ENCODE measurements around the gene TGM5. TPM values are rescaled to one million over a fixed set of nuclear protein-coding genes. Genes with fewer than 3 reads are reported as not detected.

TGM5 gene
- total RNA-seq, 5 donors from 2014 or later (not counting 1 experiment from before 2014, with no cell fraction given), result not detected

DNA sequence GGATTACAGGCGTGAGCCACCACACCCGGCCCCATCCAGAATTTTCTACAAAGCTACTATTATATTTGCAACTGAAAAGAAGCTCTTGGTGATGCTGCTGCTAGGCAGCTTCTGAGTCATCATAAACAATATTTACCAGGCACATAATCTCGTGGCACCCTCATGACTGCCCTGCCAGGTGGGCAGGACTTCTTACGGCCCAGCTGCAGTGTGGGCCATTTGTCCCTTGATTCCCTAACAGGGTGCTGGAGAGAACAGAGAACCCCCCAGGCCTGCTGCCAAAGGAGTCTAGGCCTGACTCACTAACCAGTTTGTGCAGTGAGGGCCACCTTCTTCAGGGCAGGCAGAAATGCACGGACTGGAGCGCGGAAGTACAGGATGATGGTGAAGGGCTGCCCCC lies 50.8 kb downstream of the TGM5 start:
- WGBS (ENCODE audit: insufficient coverage), result 80% methylated on average over 4 of the region's 7 CpGs
- no peak overlapping the region for H3K27ac Mint-ChIP-seq
- POLR2A ChIA-PET, result no interaction called here
- H3K9me3 Mint-ChIP-seq, result no peaks in the 10 kb centered on the region
- no peaks in the 10 kb centered on the region for H3K9me3 ChIP-seq
- H3K4me1 Mint-ChIP-seq, result no peaks in the 10 kb centered on the region
- H3K27me3 Mint-ChIP-seq, result peaks cover 3 to 4% of the 10 kb centered on the region in 2 donors
- DNase-seq (no peak), ATAC-seq (replicated peaks in 1 of 4) (no peak)
- no peaks in the 10 kb centered on the region for H3K36me3 Mint-ChIP-seq
- no peaks in the 10 kb centered on the region for H3K4me1 ChIP-seq (ENCODE audit: control insufficient read depth in 1 of 2, extremely low read depth in 1 of 2, insufficient read depth in 2 of 2, low read length in 2 of 2)
- no peak overlapping the region for H3K27ac ChIP-seq (ENCODE audit: low read length)
- CTCF ChIA-PET, result interaction anchor here in 1 of 2 donors (0.8 kb wide), 1 partner anchor 10 kb away, joined by 4 read pairs; no protein-coding TSS in a partner anchor
- no peak overlapping the region for H3K4me3 Mint-ChIP-seq
- H3K27me3 ChIP-seq (replicated peaks in 1 of 2; ENCODE audit: control insufficient read depth in 2 of 2, extremely low read depth in 1 of 2, insufficient read depth in 2 of 2, low read length in 1 of 2), result peaks cover 0 to 19% of the 10 kb centered on the region in 2 experiments
- no peak overlapping the region for H3K4me3 ChIP-seq (ENCODE audit: control insufficient read depth in 1 of 2, extremely low read depth in 1 of 2, low read length in 1 of 2)
- no peaks in the 10 kb centered on the region for H3K36me3 ChIP-seq (ENCODE audit: control insufficient read depth in 2 of 2, extremely low read depth in 1 of 2, insufficient read depth in 1 of 2, low read length in 1 of 2)

DNA sequence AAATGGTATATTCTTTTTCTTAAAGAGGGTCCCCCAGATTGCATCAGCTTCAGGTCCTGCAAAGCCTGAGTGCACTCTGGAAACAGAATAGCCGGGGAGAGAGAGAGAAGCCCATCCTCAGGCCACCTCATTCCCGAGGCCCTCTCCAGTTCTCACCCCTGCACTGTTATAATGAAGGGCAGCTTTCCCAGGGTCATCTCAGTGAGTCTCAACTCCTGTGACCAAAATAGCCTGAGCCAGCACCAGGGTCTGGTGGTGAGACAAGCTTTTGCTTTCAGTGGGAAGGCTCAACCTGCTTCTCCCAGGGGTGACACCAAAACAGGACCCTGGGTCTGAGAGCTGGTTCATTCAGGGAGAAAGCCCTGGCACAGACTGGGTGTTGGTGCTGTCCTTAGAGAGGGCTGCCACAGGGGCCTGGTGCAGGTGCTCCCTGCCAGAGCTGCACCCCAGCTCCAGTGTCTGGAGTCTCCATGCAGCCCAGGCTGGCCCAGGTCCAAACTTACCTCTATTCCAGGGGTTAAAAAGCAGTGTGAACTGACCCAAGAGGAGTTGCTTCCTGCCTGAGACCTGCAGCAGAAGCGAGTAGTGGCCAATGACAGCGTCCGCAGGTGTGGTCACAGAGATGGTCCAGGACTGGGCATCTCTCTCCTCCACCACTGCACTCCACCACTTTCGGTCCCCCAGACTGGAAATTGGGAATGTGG lies 52.0 kb downstream of the TGM5 start:
- CTCF ChIA-PET, result interaction anchor here in 1 of 2 donors (1.9 kb wide), 1 partner anchor 11 kb away, joined by 4 read pairs; no protein-coding TSS in a partner anchor

DNA sequence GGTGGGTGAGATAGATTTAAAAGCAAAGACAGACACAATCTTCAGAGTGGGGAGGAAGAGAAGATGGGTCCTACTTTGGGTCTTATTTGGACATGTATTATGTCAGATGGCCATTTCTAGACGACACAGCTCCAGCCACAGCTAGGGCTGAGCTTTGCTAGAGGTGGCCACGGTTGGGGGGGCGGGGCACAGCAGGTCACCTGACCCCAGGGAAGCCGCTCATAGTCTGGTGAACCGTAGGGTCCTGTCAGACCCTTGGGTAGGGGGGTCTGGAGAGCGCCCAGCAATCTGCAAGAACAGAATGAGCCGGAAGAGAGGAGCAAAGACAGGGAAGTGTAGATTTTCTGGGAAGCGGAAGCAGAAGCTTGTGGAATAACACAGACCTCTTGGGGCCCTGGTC lies 52.6 kb downstream of the TGM5 start:
- Histone ChIP-seq H3K9me3 (no peaks in the 10 kb centered on the region), H3K36me3 (ENCODE audit: control insufficient read depth in 2 of 2, extremely low read depth in 1 of 2, insufficient read depth in 1 of 2, low read length in 1 of 2) (no peaks in the 10 kb centered on the region), H3K4me1 (ENCODE audit: control insufficient read depth in 1 of 2, extremely low read depth in 1 of 2, insufficient read depth in 2 of 2, low read length in 2 of 2) (no peaks in the 10 kb centered on the region), H3K27me3 (replicated peaks in 1 of 2; ENCODE audit: control insufficient read depth in 2 of 2, extremely low read depth in 1 of 2, insufficient read depth in 2 of 2, low read length in 1 of 2) (peaks cover 0 to 30% of the 10 kb centered on the region in 2 experiments), H3K4me3 (ENCODE audit: control insufficient read depth in 1 of 2, extremely low read depth in 1 of 2, low read length in 1 of 2) (no peak overlapping the region), H3K27ac (ENCODE audit: low read length) (no peak overlapping the region)
- H3K36me3 Mint-ChIP-seq, result no peaks in the 10 kb centered on the region
- H3K9me3 Mint-ChIP-seq, result no peaks in the 10 kb centered on the region
- ATAC-seq (replicated peaks in 1 of 4) (no peak), DNase-seq (no peak)
- no peaks in the 10 kb centered on the region for H3K4me1 Mint-ChIP-seq
- 71% methylated on average over 7 of the region's 8 CpGs for WGBS (ENCODE audit: insufficient coverage)
- CTCF ChIA-PET, result interaction anchor here in 1 of 2 donors (1.9 kb wide), 1 partner anchor 12 kb away, joined by 4 read pairs; no protein-coding TSS in a partner anchor
- no peak overlapping the region for H3K4me3 Mint-ChIP-seq
- no peak overlapping the region for H3K27ac Mint-ChIP-seq
- POLR2A ChIA-PET, result no interaction called here
- H3K27me3 Mint-ChIP-seq, result peaks cover 3 to 12% of the 10 kb centered on the region in 2 donors

More for the DNA sequence above, 52.0 kb downstream of the TGM5 start:
- no peaks in the 10 kb centered on the region for H3K4me1 Mint-ChIP-seq
- H3K9me3 Mint-ChIP-seq, result no peaks in the 10 kb centered on the region
- Histone ChIP-seq H3K4me3 (ENCODE audit: control insufficient read depth in 1 of 2, extremely low read depth in 1 of 2, low read length in 1 of 2) (no peak overlapping the region), H3K27ac (ENCODE audit: low read length) (no peak overlapping the region), H3K4me1 (ENCODE audit: control insufficient read depth in 1 of 2, extremely low read depth in 1 of 2, insufficient read depth in 2 of 2, low read length in 2 of 2) (no peaks in the 10 kb centered on the region), H3K9me3 (no peaks in the 10 kb centered on the region), H3K27me3 (replicated peaks in 1 of 2; ENCODE audit: control insufficient read depth in 2 of 2, extremely low read depth in 1 of 2, insufficient read depth in 2 of 2, low read length in 1 of 2) (peaks cover 0 to 30% of the 10 kb centered on the region in 2 experiments), H3K36me3 (ENCODE audit: control insufficient read depth in 2 of 2, extremely low read depth in 1 of 2, insufficient read depth in 1 of 2, low read length in 1 of 2) (no peaks in the 10 kb centered on the region)
- ATAC-seq (replicated peaks in 1 of 4) (no peak), DNase-seq (no peak)
- POLR2A ChIA-PET, result no interaction called here
- H3K27ac Mint-ChIP-seq, result no peak overlapping the region
- H3K4me3 Mint-ChIP-seq, result no peak overlapping the region
- peaks cover 3 to 10% of the 10 kb centered on the region in 2 donors for H3K27me3 Mint-ChIP-seq
- WGBS (ENCODE audit: insufficient coverage), result 100% methylated on average over 4 of the region's 6 CpGs
- H3K36me3 Mint-ChIP-seq, result no peaks in the 10 kb centered on the region

GRCh38 chr15:43213466-43213865 lies 53.3 kb downstream of the TGM5 start:
- ChIA-PET POLR2A (no interaction called here), CTCF (interaction anchor here (0.6 to 1.9 kb wide), 2 partner anchors 12 to 60 kb away, joined by 3 to 4 read pairs; no protein-coding TSS in a partner anchor)
- Mint-ChIP-seq H3K36me3 (no peaks in the 10 kb centered on the region), H3K4me3 (no peak overlapping the region), H3K27me3 (peaks cover 8 to 18% of the 10 kb centered on the region in 2 donors), H3K27ac (no peak overlapping the region), H3K9me3 (no peaks in the 10 kb centered on the region), H3K4me1 (no peaks in the 10 kb centered on the region)
- no peak for ATAC-seq (replicated peaks in 1 of 4)
- 75% methylated on average over 4 of the region's 5 CpGs for WGBS (ENCODE audit: insufficient coverage)
- Histone ChIP-seq H3K36me3 (ENCODE audit: control insufficient read depth in 2 of 2, extremely low read depth in 1 of 2, insufficient read depth in 1 of 2, low read length in 1 of 2) (no peaks in the 10 kb centered on the region), H3K9me3 (no peaks in the 10 kb centered on the region), H3K4me1 (ENCODE audit: control insufficient read depth in 1 of 2, extremely low read depth in 1 of 2, insufficient read depth in 2 of 2, low read length in 2 of 2) (no peaks in the 10 kb centered on the region), H3K27me3 (replicated peaks in 1 of 2; ENCODE audit: control insufficient read depth in 2 of 2, extremely low read depth in 1 of 2, insufficient read depth in 2 of 2, low read length in 1 of 2) (peaks cover 0 to 34% of the 10 kb centered on the region in 2 experiments), H3K27ac (ENCODE audit: low read length) (no peak overlapping the region), H3K4me3 (ENCODE audit: control insufficient read depth in 1 of 2, extremely low read depth in 1 of 2, low read length in 1 of 2) (no peak overlapping the region)
- DNase-seq, result no peak

- Mint-ChIP-seq H3K4me3 (no peak overlapping the region), H3K27ac (no peak overlapping the region), H3K4me1 (no peaks in the 10 kb centered on the region), H3K27me3 (peaks cover 9 to 21% of the 10 kb centered on the region in 2 donors), H3K9me3 (no peaks in the 10 kb centered on the region), H3K36me3 (no peaks in the 10 kb centered on the region)
- H3K27me3 ChIP-seq (replicated peaks in 1 of 2; ENCODE audit: control insufficient read depth in 2 of 2, extremely low read depth in 1 of 2, insufficient read depth in 2 of 2, low read length in 1 of 2), result peaks cover 0 to 39% of the 10 kb centered on the region in 2 experiments
- no peaks in the 10 kb centered on the region for H3K36me3 ChIP-seq (ENCODE audit: control insufficient read depth in 2 of 2, extremely low read depth in 1 of 2, insufficient read depth in 1 of 2, low read length in 1 of 2)
- CTCF ChIA-PET, result interaction anchor here (0.6 to 1.9 kb wide), 2 partner anchors 13 to 60 kb away, joined by 3 to 4 read pairs; no protein-coding TSS in a partner anchor
- H3K9me3 ChIP-seq, result no peaks in the 10 kb centered on the region
- H3K27ac ChIP-seq (ENCODE audit: low read length), result no peak overlapping the region
- H3K4me3 ChIP-seq (ENCODE audit: control insufficient read depth in 1 of 2, extremely low read depth in 1 of 2, low read length in 1 of 2), result no peak overlapping the region
- POLR2A ChIA-PET, result no interaction called here
- no peak for DNase-seq
- H3K4me1 ChIP-seq (ENCODE audit: control insufficient read depth in 1 of 2, extremely low read depth in 1 of 2, insufficient read depth in 2 of 2, low read length in 2 of 2), result no peaks in the 10 kb centered on the region
- no peak for ATAC-seq (replicated peaks in 1 of 4)
These were observed 53.8 kb downstream of the TGM5 start for GRCh38 chr15:43212951-43213350.

GRCh38 chr15:43212299-43212698 lies 54.4 kb downstream of the TGM5 start:
- ATAC-seq (replicated peaks in 1 of 4) (no peak), DNase-seq (no peak)
- Mint-ChIP-seq H3K4me3 (no peak overlapping the region), H3K9me3 (no peaks in the 10 kb centered on the region), H3K36me3 (no peaks in the 10 kb centered on the region), H3K27ac (no peak overlapping the region), H3K27me3 (peaks cover 9 to 22% of the 10 kb centered on the region in 2 donors), H3K4me1 (no peaks in the 10 kb centered on the region)
- Histone ChIP-seq H3K27ac (ENCODE audit: low read length) (no peak overlapping the region), H3K4me3 (ENCODE audit: control insufficient read depth in 1 of 2, extremely low read depth in 1 of 2, low read length in 1 of 2) (no peak overlapping the region), H3K36me3 (ENCODE audit: control insufficient read depth in 2 of 2, extremely low read depth in 1 of 2, insufficient read depth in 1 of 2, low read length in 1 of 2) (no peaks in the 10 kb centered on the region), H3K4me1 (ENCODE audit: control insufficient read depth in 1 of 2, extremely low read depth in 1 of 2, insufficient read depth in 2 of 2, low read length in 2 of 2) (no peaks in the 10 kb centered on the region), H3K27me3 (replicated peaks in 1 of 2; ENCODE audit: control insufficient read depth in 2 of 2, extremely low read depth in 1 of 2, insufficient read depth in 2 of 2, low read length in 1 of 2) (peaks cover 0 to 43% of the 10 kb centered on the region in 2 experiments), H3K9me3 (no peaks in the 10 kb centered on the region)
- WGBS (ENCODE audit: insufficient coverage), result 84% methylated on average over 5 of the region's 8 CpGs
- ChIA-PET CTCF (interaction anchor here in 1 of 2 donors (0.6 kb wide), 1 partner anchor 574 kb away, joined by 3 read pairs; no protein-coding TSS in a partner anchor), POLR2A (no interaction called here)

Measured in T-cell (primary cell).